A673 (cell line): ENCODE measurements around the gene MRPL39.

Experiments
- CTCF ChIP-seq: fragments of 300-800, 200-600 bp; sonication (generic); conservative IDR thresholded peaks from 2 replicates; pipeline ENCODE4 v1.5.1; 2017; ENCODE audit warnings: low read depth, mild to moderate bottlenecking, antibody characterized with exemption, low read length, moderate library complexity, mixed read lengths
- EZH2 ChIP-seq: fragments of 200-600 bp; sonication (generic); IDR thresholded peaks from 2 replicates; pipeline ENCODE4 v1.6.1; 2017; ENCODE audit warnings: borderline replicate concordance, low read depth, mild to moderate bottlenecking, mixed read lengths, antibody characterized with exemption, low read length; ENCODE audit not compliant: poor library complexity, severe bottlenecking

DNA sequence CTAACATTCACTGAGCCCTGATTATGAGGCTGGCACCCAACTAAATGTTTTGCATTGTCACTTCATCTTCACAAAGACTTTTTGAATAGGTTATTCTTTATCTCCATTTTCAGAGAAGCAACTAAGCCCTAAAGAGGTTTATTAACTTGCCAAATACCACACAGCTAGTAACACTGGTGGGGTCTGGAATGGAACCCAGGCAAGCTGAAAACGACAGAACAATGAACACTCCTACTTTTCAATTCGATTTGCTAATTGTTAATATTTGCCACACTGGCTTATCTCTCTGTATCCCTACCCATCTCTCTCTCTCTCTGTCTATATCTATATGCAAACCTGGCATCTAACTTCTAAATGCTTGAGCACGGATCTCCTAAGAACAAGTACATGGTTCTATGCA lies 40.6 kb downstream of the MRPL39 start:
- TF ChIP-seq CTCF (no peak), EZH2 (no peak)
